HG03060 (cell line): ENCODE results near the gene RAB22A.

ENCODE experiments used
- ATAC-seq: cut with Tn5 transposase; IDR thresholded peaks from one replicate; pipeline ENCODE4 v1.9.1; 2021; ENCODE audit warnings: low read depth, moderate number of reproducible peaks; ENCODE audit not compliant: unreplicated experiment

RAB22A gene

DNA sequence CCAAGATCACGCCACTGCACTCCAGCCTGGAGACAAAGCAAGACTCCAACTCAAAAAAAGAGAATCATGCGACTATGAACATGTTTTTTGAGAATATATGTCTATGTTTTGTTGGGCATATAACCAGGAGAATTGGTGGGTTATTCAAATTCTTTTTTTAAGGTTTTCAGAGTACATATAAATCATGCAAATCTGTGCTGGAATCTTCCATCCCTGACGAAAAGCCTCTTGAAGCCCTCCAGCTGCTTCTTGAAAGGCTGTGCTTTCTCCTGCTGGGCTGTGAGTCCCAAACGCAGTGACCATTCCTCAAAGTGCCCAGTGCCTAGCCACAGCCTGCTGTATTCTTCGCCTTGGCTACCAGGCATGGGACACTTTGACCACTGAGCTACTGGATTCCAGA, 9.2 kb upstream of the RAB22A start:
- no peak for ATAC-seq

DNA sequence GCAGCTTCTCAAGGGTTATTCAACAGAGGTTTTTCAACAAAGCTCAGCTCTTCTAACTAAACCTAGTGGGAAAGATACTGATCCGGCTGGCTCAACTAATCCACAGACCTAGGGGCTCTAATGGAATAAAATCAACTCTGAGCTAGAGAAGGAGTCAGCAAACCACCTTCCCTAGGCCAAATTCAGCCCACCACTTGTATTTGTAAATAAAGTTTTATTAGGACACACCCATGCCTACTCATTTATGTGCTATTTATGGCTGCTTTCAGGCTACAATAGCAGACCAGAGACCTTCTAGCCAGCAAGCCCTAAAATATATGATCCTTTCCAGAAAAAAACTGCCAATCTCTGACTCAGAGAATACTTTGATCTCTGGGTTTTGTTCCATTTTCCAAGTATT, 6.0 kb upstream of the RAB22A start:
- no peak for ATAC-seq

DNA sequence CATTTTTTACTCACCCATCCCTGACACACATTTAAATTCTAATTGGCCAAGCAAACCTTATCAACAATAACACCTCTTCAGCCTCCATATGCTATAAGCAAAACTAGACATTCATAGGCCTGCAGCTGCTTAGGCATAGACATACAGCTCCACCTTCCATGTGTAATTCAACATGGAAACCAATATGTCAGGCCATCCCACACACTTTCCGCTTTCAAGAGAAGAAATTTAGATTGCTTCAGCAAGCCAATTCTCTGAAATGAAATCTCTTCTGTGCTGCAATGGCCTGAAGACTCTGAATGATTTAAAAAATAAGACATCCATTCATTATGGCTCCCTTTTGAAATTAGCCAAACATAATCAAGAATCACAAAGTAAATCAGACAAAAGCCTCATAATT, 4.5 kb upstream of the RAB22A start:
- ATAC-seq: no peak

DNA sequence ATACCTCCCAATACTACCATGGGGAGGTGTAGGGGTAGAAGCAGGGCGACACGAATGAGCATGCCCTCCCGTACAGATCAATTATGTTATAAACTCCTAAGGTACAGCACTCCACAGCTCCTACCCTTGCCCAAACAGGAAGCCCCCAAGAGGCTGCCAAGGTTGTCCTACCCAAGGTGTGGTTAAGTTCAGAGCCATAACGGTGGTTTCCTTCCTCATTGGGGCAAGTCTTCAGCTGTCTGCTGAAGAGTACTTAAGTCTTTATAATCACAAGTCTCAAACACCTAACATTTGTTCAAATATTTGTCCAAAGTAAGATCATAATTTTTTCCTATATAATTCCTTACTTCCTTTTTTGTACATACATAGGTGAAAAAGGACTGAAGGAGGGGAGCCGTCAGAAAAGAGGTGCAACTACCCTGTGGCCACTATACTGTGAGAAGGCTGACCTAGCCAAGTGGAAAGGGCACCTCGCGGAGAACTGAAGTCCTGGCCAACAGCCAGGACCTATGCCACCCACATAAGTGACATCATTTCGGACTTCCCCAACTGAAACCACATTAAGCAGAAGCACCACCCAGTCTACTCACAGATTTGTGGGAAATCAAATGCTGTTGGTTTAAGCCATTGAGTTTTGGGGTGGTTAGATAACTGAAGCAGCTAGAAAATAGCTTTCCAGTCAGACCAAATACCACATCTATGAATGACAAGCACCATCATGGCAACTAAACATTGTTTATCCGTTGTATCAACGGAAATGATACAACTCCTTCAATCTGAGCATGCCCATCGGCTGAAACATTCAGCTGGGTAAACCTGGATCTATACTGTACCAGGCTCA, 2.9 kb upstream of the RAB22A start:
- ATAC-seq: peak; percentile 70

DNA sequence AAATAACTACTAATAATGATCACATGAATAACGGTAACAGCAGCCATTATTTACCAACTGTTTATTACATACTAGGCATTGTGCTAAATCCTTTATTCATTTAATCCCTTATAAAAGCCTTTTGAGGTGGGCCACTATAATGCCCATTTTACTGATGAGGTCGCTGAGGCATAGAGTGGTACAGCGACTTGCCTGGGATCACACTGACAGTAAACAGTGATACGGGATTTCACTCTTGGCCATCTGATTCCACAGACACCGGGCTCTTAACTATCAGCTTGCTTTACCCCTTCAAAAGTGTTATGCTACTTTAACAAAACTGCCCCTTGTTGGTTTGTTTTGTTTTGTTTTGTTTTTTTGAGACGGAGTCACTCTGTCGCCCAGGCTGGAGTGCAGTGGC, 2.2 kb upstream of the RAB22A start:
- ATAC-seq: no peak

DNA sequence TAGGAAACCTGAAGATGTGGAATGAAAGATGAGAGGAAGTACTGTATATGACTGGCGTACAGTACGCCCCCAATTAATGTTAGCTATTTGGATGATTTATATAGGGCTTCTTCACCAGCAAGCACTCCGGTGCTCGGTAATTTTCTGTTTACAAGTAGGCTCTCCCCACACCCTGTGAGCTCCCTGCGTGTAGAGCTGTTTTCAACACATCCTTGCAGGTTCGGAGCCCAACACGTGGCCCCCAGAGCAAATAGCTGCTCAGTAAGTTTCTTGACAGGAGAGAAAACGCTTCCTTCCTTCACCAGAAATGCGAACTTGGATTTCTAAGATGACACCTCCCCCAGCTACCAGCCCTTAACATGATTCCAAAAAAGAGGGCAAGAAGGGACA, 1.2 kb upstream of the RAB22A start:
- no peak for ATAC-seq

DNA sequence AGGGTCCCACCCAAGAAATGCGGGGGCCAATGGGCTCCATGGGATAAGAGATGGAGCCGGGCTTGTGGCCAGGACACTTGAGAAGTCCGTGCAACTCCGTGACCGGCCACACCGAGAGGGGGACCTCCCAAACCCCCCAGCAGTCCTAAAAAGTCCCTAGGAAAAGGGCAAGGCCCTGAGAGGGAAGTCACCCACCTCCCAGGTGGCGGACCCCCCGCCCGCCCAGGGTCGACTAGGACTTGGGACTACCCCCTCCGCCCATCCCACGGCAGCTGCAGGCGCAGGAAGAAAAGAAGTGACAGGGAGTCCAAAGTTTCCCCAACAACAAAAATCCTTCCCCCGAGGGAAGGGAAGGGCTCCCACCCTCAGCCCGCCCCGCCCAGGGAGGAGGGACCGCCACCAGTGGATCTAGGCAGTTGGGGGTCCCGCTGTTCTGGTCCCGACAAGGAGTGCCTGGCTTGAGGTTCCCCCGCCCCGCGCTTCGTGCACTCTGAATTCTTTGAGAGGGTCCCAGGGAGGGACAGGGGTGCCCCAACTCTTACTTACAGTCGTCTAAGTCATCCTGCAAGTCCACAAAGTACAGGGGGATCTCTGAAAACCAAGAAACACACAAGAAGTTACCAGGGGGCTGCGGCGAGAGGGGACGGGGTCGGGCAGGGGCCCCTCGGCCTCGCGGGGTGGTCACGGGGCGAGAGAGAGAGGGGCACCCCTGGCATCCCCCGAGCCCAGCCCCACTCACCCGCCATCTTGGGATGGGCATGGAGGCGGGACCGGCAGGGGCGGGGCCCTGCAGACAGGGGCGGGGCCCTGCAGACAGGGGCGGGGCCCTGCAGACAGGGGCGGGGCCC, 611 bp upstream of the RAB22A start:
- ATAC-seq: no peak

DNA sequence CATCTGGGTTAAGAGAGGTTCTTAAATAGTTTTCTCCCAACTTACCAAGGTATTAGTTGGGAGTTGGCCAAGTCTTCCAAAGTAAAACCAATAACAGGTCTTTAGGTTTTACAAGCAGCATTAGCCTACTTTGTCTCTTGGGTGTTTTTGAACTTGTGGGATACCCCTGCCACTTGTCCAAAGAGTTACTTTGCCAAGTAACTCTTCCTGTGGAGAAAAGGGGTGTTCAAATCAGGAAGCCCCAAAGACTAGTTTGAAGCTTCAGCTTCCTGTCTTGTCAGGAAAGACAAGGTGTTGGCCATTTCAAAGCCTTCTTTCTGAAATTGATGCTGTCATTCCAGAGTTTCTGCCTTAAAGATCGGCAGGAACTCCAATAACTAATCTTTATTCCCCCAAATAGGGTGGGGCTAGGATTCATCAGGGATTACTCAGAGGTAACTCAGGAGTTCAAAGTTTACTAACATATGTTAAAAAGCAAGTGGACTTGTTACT, 822 bp downstream of the RAB22A start:
- ATAC-seq: no peak

DNA sequence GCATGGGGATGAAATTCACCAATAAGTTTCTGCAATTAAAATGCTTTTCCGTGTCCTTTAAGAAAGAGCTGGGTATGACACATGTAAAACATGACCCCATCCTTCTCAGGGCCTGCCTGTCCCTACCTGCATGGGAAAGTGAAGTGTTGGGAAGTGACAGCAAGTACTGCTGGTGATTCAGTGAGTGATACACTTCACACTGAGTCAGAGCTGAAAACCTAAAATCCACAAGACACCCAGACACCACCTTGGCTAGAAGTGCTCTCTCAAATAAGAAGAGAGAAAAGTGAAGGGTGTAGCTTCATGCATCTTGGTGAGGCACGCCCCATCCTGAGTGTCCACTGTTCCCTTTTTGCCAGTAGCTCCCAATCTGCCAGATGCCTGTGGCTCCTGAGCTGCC, 3.3 kb downstream of the RAB22A start:
- ATAC-seq: no peak

DNA sequence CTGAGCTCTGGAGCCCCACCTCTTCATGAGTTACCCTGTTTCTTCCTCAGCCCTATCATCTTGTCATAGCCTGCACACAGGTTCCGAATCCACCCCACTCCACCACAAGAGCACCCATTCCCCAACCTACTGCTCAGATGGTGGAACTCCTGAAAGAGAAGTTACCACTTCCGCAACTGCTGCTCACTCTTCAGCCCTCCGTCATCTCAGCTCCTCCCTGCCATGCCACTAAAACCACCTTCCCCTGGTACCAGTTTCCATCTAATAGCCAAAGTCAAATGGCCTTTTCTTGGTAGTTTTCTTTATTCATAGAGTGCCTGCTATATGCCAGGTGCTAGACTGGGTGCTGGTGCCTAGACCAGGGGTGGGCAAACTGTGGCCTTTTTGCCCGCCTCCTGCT, 3.9 kb downstream of the RAB22A start:
- ATAC-seq: no peak

DNA sequence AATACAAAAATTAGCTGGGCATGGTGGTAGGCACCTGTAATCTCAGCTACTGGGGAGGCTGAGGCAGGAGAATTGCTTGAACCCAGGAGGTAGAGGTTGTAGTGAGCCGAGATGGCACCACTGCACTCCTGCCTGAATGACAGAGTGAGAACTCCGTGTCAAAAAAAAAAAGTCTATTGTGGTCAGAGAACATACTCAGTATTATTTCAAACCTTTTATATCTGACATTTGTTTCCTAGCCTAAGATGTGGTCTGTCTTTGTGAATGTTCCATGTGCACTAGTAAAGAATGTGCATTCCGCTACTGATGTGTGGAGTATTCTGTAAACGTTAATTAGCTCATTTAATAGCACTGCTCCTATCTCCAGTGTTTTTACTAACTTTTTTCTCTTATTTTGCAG, 11.7 kb downstream of the RAB22A start:
- ATAC-seq: no peak

DNA sequence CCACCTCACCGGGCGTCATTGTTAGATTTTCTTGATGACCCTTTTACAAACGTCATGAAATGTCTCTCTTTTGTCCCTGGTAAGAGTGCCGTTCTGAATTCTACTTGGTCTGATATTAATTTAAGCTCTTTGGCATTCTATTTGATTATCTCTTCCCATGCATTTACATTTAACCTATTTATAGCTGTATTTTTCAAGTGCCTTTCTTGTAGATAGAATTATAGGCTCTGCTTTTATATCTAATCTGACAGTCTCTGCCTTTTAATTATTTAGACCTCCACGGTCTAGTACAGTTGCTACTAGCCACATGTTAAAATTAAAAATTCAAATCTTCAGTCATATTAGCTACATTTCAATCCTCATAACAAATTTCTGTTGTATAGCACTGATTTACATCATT, 12.6 kb downstream of the RAB22A start:
- ATAC-seq: no peak

DNA sequence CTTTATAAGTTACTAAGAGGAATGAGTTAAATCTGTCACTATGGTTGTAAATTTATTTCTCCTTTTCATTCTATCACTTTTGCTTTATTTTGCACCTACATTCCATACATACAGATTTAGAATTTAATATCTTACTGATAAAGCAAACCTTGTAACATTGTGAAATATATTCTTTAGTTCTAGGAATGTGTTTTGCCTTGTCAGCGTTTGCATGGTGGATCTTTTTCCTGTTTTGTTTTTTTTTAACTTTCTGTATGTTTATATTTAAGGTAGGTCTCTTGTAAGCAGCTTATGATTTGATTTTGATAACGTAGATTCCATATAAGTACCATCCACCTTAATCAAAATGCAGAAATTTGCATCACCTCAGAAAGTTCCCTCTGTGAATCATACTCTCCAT, 16.4 kb downstream of the RAB22A start:
- no peak for ATAC-seq

DNA sequence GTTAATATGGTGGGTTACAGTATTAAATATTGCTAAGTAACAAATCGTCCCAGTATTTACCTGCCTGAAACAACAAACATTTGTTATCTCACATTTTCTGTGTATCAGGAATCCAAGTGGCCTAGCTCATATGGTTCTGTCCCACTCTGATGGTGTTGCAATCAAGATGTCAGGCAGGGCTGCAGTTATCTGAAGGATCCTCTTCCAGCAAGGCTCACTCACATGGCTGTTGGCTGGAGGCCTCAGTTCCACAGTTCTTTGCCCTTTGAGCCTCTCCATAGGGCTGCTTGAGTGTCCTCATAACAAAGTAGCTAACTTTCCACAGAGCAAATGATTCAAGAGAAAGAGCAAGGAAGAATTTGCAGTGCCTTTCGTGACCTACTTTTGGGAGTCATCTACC, 17.7 kb downstream of the RAB22A start:
- ATAC-seq: no peak

DNA sequence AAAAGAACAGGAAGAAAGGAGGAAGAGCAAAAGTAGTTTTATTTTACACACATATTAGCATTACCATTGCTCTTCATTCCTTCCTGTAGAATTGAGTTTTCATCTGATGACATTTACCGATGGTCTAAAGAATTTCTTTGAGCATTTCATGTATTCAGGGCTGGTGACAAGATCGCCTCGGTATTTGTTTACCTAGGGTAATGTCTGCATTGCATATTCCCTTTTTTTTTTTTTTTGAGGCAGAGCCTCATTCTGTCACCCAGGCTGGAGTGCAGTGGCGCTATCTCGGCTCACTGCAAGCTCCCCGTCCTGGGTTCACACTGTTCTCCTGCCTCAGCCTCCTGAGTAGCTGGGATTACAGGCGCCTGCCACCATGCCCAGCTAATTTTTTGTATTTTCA, 19.3 kb downstream of the RAB22A start:
- ATAC-seq: no peak

DNA sequence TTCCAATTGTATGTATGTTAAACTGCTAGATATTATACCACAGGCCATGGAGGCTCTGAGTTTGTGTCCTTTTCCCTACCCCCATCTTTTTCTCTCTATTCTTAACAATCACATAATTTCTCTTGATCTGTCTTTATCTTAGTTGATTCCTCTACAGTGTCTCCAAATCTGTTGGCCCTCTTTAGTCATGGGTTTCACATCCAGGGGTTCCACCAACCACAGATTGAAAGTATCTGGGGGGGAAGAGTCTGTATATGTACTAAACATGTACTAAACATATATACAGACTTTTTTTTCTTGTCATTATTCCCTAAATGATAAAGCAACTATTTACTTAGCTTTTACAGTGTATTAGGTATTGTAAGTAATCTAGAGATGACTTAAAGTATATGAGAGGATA, 20.2 kb downstream of the RAB22A start:
- no peak for ATAC-seq

DNA sequence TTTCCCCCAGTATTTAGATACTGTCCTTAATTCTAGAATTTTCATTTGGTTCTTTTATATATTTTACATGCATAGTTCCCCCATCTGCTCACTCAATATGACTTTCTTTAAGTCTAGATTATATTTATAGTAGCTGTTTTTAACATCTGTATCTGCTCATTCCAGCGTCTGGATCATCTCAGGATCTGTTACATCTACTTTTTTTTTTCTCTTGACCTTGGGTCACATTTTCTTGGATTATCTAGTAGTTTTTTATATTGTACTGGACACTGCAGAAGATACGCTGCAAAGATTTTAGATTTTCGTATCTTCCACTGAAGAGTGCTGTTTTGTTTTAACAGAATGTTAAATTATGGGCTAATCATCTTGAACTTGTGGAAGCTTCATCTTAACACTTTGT, 20.7 kb downstream of the RAB22A start:
- ATAC-seq: no peak

DNA sequence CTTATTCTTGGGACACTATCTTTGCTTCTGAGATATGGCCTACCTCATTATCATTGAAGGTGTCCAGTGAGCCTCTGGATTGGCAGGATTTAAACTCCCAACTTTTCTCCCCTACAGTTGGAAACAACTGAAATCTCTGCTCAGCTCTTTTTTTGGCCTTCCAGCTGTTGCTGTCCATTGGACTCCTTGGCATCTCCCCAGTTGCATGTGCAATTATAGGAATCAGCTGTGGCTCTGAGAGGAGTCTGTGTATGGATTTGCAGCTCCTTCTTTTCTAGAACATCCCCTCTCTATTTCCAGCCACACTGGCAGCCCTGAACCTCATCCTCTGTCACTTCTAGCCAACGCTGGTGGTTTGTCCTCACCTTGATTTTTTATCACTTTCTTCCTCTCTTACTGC, 21.2 kb downstream of the RAB22A start:
- ATAC-seq: no peak

DNA sequence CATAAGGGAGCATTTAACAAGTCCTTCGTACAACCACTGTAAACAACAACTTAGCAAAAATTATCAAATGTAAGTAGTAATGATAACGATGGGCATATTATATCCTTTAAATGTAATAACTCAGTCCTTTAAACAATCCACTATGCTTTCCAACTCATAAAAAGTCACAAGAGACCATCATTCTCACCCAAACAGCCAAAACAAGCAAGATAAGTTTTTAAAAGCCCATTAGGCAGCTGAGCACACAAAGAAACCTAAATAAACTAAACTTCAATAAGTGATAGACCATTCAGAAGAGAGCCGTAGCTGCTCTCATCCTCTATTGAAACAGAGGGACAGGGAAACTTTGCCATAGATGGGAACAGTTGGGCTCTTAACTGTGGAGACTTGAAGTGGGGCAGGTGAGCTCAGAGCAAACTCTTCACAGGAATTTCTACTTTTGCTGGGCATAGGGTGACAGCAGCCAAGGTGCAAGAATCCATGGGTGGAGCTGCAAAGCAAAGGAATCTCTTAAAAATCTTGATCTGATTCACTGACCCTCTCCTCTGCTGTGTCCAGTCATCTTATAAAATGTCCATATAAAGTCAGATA, 22.5 kb downstream of the RAB22A start:
- no peak for ATAC-seq

DNA sequence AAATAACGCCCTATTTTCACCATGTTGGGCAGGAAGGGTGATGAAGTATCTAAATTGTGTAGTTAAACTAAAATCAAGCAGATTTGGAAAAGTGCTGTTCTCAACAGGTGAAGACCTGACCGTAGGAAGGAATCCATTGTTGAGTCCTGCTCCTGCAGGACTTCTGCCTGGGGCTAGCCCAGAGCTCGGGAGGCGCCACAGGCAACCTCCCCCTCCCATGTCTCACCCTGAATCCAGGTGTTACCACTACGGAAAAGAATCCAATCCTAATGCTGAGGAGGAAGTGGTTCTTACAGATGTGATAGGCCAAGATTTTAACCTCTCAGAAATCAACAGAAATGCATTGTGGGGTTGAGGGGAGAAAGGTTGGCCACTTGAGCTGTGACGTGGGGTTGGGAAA, 30.2 kb downstream of the RAB22A start:
- no peak for ATAC-seq

DNA sequence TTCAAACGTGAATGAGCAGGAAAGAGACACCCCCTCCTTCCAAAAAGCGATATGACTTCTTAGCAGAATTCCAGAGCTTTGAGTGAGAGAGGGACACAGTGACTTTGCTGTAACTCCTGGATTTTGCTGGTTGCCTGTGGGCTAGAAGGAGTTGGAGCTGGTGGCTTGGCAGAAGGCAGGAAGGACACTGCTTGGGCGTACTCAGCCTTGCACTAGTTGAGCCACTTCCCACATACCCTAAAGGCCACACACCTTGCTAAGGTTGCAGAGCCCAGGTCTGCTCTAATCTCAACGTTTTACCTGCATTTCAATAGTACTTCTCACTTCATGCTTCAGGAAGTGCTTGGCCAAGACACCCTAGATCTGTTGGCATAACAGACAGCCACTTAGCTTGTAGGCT, 30.6 kb downstream of the RAB22A start:
- no peak for ATAC-seq
